KMS-11 (cell line): ENCODE data around the gene EXOC3L2.
"Not testable (repeated sequence)": the region's sequence is repeated elsewhere in the genome, so short reads cannot be mapped to it uniquely, and the experiment has no call there.

Experiments
- H2AFZ ChIP-seq: fragments of 200-600 bp; sonication (generic); 2 replicates; pipeline ENCODE4 v1.6.1; 2016; ENCODE audit warnings: antibody characterized with exemption, mixed run types, low read depth
- H3K27ac ChIP-seq: fragments of 200-600 bp; sonication (generic); 2 replicates; pipeline ENCODE4 v1.6.1; 2016; ENCODE audit warnings: mild to moderate bottlenecking, mixed run types
- H3K27me3 ChIP-seq: fragments of 200-600 bp; sonication (generic); 2 replicates; pipeline ENCODE4 v1.6.1; 2017; ENCODE audit warnings: mild to moderate bottlenecking, low read depth, mixed run types, moderate library complexity; ENCODE audit not compliant: insufficient read depth
- H3K36me3 ChIP-seq: fragments of 200-600 bp; sonication (generic); 2 replicates; pipeline ENCODE4 v1.6.1; 2017; ENCODE audit warnings: mild to moderate bottlenecking, mixed run types; ENCODE audit not compliant: insufficient read depth
- H3K4me1 ChIP-seq: fragments of 200-600 bp; sonication (generic); 2 replicates; pipeline ENCODE4 v1.6.1; 2016; ENCODE audit warnings: mild to moderate bottlenecking, low read depth, mixed run types; ENCODE audit not compliant: poor library complexity, severe bottlenecking
- H3K4me2 ChIP-seq: fragments of 200-600 bp; sonication (generic); 2 replicates; pipeline ENCODE4 v1.7.0; 2016; ENCODE audit warnings: mild to moderate bottlenecking, mixed run types
- H3K4me3 ChIP-seq: fragments of 200-600 bp; sonication (generic); IDR thresholded peaks from 2 replicates; pipeline ENCODE4 v1.6.1; 2017; ENCODE audit warnings: low read depth, low read length, mixed read lengths; ENCODE audit not compliant: insufficient read depth
- H3K79me2 ChIP-seq: fragments of 200-600 bp; sonication (generic); 2 replicates; pipeline ENCODE4 v1.6.1; 2016; ENCODE audit warnings: low read depth, mixed run types; ENCODE audit not compliant: insufficient read depth
- H3K9ac ChIP-seq: fragments of 200-600 bp; sonication (generic); 2 replicates; pipeline ENCODE4 v1.6.1; 2016; ENCODE audit warnings: mild to moderate bottlenecking, mixed run types
- H4K20me1 ChIP-seq: fragments of 200-600 bp; sonication (generic); 2 replicates; pipeline ENCODE4 v1.6.1; 2016; ENCODE audit warnings: mild to moderate bottlenecking, mixed run types; ENCODE audit not compliant: insufficient read depth
- CTCF ChIP-seq: fragments of 200-600 bp; sonication (generic); conservative IDR thresholded peaks from 2 replicates; pipeline ENCODE4 v1.6.1; 2017; ENCODE audit warnings: low read depth, mild to moderate bottlenecking, antibody characterized with exemption, low read length, moderate library complexity, mixed read lengths

Gene EXOC3L2

GRCh38 chr19:45271735-45272108 lies 26.5 kb upstream of the EXOC3L2 start:
- H3K27ac ChIP-seq, result no peak overlapping the region
- H4K20me1 ChIP-seq, result no peaks in the 10 kb centered on the region
- H3K9ac ChIP-seq, result no peak overlapping the region
- H3K4me3 ChIP-seq, result no peak overlapping the region
- no peak for TF ChIP-seq CTCF
- no peak overlapping the region for H2AFZ ChIP-seq
- H3K4me2 ChIP-seq, result no peak overlapping the region
- no peaks in the 10 kb centered on the region for H3K27me3 ChIP-seq
- no peaks in the 10 kb centered on the region for H3K36me3 ChIP-seq
- no peaks in the 10 kb centered on the region for H3K4me1 ChIP-seq
- H3K79me2 ChIP-seq, result no peaks in the 10 kb centered on the region

- Histone ChIP-seq H4K20me1 (no peaks in the 10 kb centered on the region), H3K36me3 (no peaks in the 10 kb centered on the region), H3K4me2 (no peak overlapping the region), H2AFZ (no peak overlapping the region), H3K9ac (no peak overlapping the region), H3K4me3 (no peak overlapping the region), H3K4me1 (no peaks in the 10 kb centered on the region), H3K27me3 (no peaks in the 10 kb centered on the region), H3K27ac (no peak overlapping the region), H3K79me2 (no peaks in the 10 kb centered on the region)
- no peak for TF ChIP-seq CTCF
Measured at GRCh38 chr19:45271098-45271734, 26.0 kb upstream of the EXOC3L2 start.

GRCh38 chr19:45269939-45270338 lies 24.7 kb upstream of the EXOC3L2 start:
- H3K4me2 ChIP-seq, H3K4me1 ChIP-seq, H3K27ac ChIP-seq, H3K79me2 ChIP-seq, H3K9ac ChIP-seq, H3K27me3 ChIP-seq, H3K4me3 ChIP-seq, H4K20me1 ChIP-seq, H3K36me3 ChIP-seq, H2AFZ ChIP-seq: not testable (repeated sequence)

- no peak overlapping the region for H2AFZ ChIP-seq
- H3K36me3 ChIP-seq, result no peaks in the 10 kb centered on the region
- no peaks in the 10 kb centered on the region for H3K27me3 ChIP-seq
- no peak overlapping the region for H3K27ac ChIP-seq
- peaks cover 4% of the 10 kb centered on the region for H3K4me1 ChIP-seq
- no peak overlapping the region for H3K4me3 ChIP-seq
- H3K4me2 ChIP-seq, result no peak overlapping the region
- no peak overlapping the region for H3K9ac ChIP-seq
- no peaks in the 10 kb centered on the region for H4K20me1 ChIP-seq
- no peaks in the 10 kb centered on the region for H3K79me2 ChIP-seq
- TF ChIP-seq CTCF, result no peak
Measured at GRCh38 chr19:45267296-45267695, 22.1 kb upstream of the EXOC3L2 start.

GRCh38 chr19:45265375-45265774 lies 20.2 kb upstream of the EXOC3L2 start:
- Histone ChIP-seq H3K27me3 (no peaks in the 10 kb centered on the region), H3K79me2 (no peaks in the 10 kb centered on the region), H3K27ac (no peak overlapping the region), H3K4me1 (peaks cover 4% of the 10 kb centered on the region), H3K4me2 (no peak overlapping the region), H3K4me3 (no peak overlapping the region), H4K20me1 (no peaks in the 10 kb centered on the region), H3K9ac (no peak overlapping the region), H2AFZ (no peak overlapping the region), H3K36me3 (no peaks in the 10 kb centered on the region)
- no peak for TF ChIP-seq CTCF
